ENCODE measurements around the gene RGS4. TPM values are rescaled to one million over a fixed set of nuclear protein-coding genes. Genes with fewer than 3 reads are reported as not detected.
"Not testable (repeated sequence)": the region's sequence is repeated elsewhere in the genome, so short reads cannot be mapped to it uniquely, and the experiment has no call there.

The RGS4 gene
- total RNA-seq, 2 experiments from 2014 or later, result not detected

- H3K36me3 Mint-ChIP-seq (ENCODE audit: low read depth), result no peaks in the 10 kb centered on the region
- DNase-seq, result no peak
- CTCF ChIA-PET, result no interaction called here
Observed at GRCh38 chr1:163085041-163085903, 16.1 kb downstream of the RGS4 start.

GRCh38 chr1:163085904-163086268 lies 16.7 kb downstream of the RGS4 start:
- no peaks in the 10 kb centered on the region for H3K36me3 Mint-ChIP-seq (ENCODE audit: low read depth)
- POLR2A ChIA-PET, result no interaction called here

More at GRCh38 chr1:163085041-163085903, 16.1 kb downstream of the RGS4 start:
- ATAC-seq, result no peak
- POLR2A ChIA-PET, result no interaction called here
- H3K27me3 Mint-ChIP-seq, result peaks cover 4% of the 10 kb centered on the region
- H3K4me1 Mint-ChIP-seq, result no peaks in the 10 kb centered on the region
- no peaks in the 10 kb centered on the region for H3K9me3 Mint-ChIP-seq (ENCODE audit: low read depth)
- intact Hi-C loops (cut with DNase I, micrococcal nuclease), result no loop called here
- no peak overlapping the region for H3K27ac Mint-ChIP-seq
- no peak overlapping the region for H3K4me3 Mint-ChIP-seq

GRCh38 chr1:163089117-163089516 lies 20.0 kb downstream of the RGS4 start:
- H3K36me3 Mint-ChIP-seq (ENCODE audit: low read depth); H3K4me1 Mint-ChIP-seq; H3K9me3 Mint-ChIP-seq (ENCODE audit: low read depth); H3K27me3 Mint-ChIP-seq; intact Hi-C loops (cut with DNase I, micrococcal nuclease); DNase-seq; CTCF ChIA-PET; H3K27ac Mint-ChIP-seq; POLR2A ChIA-PET; ATAC-seq; H3K4me3 Mint-ChIP-seq: not testable (repeated sequence)

More at GRCh38 chr1:163085904-163086268, 16.7 kb downstream of the RGS4 start:
- H3K4me1 Mint-ChIP-seq, result no peaks in the 10 kb centered on the region
- no peak overlapping the region for H3K27ac Mint-ChIP-seq
- no peak for ATAC-seq
- no peak for DNase-seq
- intact Hi-C loops (cut with DNase I, micrococcal nuclease), result no loop called here
- CTCF ChIA-PET, result no interaction called here
- H3K9me3 Mint-ChIP-seq (ENCODE audit: low read depth), result no peaks in the 10 kb centered on the region
- no peak overlapping the region for H3K4me3 Mint-ChIP-seq
- H3K27me3 Mint-ChIP-seq, result peaks cover 4% of the 10 kb centered on the region

GRCh38 chr1:163090321-163090945 lies 21.3 kb downstream of the RGS4 start:
- ChIA-PET POLR2A (no interaction called here), CTCF (interaction anchor here (1.5 kb wide), 1 partner anchor 87 kb away, joined by 3 read pairs; no protein-coding TSS in a partner anchor)
- H3K4me1 Mint-ChIP-seq, result no peaks in the 10 kb centered on the region
- H3K27me3 Mint-ChIP-seq, result peaks cover 5% of the 10 kb centered on the region
- intact Hi-C loops (cut with DNase I, micrococcal nuclease), result no loop called here
- H3K36me3 Mint-ChIP-seq (ENCODE audit: low read depth), result no peaks in the 10 kb centered on the region
- no peak overlapping the region for H3K27ac Mint-ChIP-seq
- no peak for ATAC-seq
- H3K4me3 Mint-ChIP-seq, result no peak overlapping the region
- no peak for DNase-seq
- no peaks in the 10 kb centered on the region for H3K9me3 Mint-ChIP-seq (ENCODE audit: low read depth)

GRCh38 chr1:163093169-163093568 lies 24.0 kb downstream of the RGS4 start:
- intact Hi-C loops (cut with DNase I, micrococcal nuclease), result no loop called here
- no peaks in the 10 kb centered on the region for H3K36me3 Mint-ChIP-seq (ENCODE audit: low read depth)
- no peaks in the 10 kb centered on the region for H3K9me3 Mint-ChIP-seq (ENCODE audit: low read depth)
- CTCF ChIA-PET, result interaction anchor here (0.6 kb wide), 1 partner anchor 9 kb away, joined by 3 read pairs; no protein-coding TSS in a partner anchor
- no peak overlapping the region for H3K27ac Mint-ChIP-seq
- H3K27me3 Mint-ChIP-seq, result peaks cover 10% of the 10 kb centered on the region
- no peaks in the 10 kb centered on the region for H3K4me1 Mint-ChIP-seq
- no peak overlapping the region for H3K4me3 Mint-ChIP-seq
- ATAC-seq (no peak), DNase-seq (no peak)
- POLR2A ChIA-PET, result no interaction called here

- CTCF ChIA-PET, result interaction anchor here (0.6 kb wide), 1 partner anchor 9 kb away, joined by 3 read pairs; no protein-coding TSS in a partner anchor
Observed at GRCh38 chr1:163093579-163093978, 24.4 kb downstream of the RGS4 start.

GRCh38 chr1:163094182-163094581 lies 25.0 kb downstream of the RGS4 start:
- H3K27ac Mint-ChIP-seq, result no peak overlapping the region
- DNase-seq (no peak), ATAC-seq (no peak)
- POLR2A ChIA-PET, result no interaction called here
- intact Hi-C loops (cut with DNase I, micrococcal nuclease), result no loop called here
- peaks cover 8% of the 10 kb centered on the region for H3K27me3 Mint-ChIP-seq
- no peaks in the 10 kb centered on the region for H3K9me3 Mint-ChIP-seq (ENCODE audit: low read depth)
- H3K4me1 Mint-ChIP-seq, result no peaks in the 10 kb centered on the region
- no peak overlapping the region for H3K4me3 Mint-ChIP-seq
- CTCF ChIA-PET, result no interaction called here
- H3K36me3 Mint-ChIP-seq (ENCODE audit: low read depth), result no peaks in the 10 kb centered on the region

More at GRCh38 chr1:163093579-163093978, 24.4 kb downstream of the RGS4 start:
- Mint-ChIP-seq H3K27ac (no peak overlapping the region), H3K4me3 (no peak overlapping the region), H3K36me3 (ENCODE audit: low read depth) (no peaks in the 10 kb centered on the region), H3K9me3 (ENCODE audit: low read depth) (no peaks in the 10 kb centered on the region), H3K4me1 (no peaks in the 10 kb centered on the region), H3K27me3 (peaks cover 10% of the 10 kb centered on the region)
- DNase-seq (no peak), ATAC-seq (no peak)
- intact Hi-C loops (cut with DNase I, micrococcal nuclease), result no loop called here
- POLR2A ChIA-PET, result no interaction called here

- Mint-ChIP-seq H3K27me3 (peaks cover 8% of the 10 kb centered on the region), H3K36me3 (ENCODE audit: low read depth) (no peaks in the 10 kb centered on the region), H3K4me3 (no peak overlapping the region), H3K9me3 (ENCODE audit: low read depth) (no peaks in the 10 kb centered on the region), H3K27ac (no peak overlapping the region), H3K4me1 (no peaks in the 10 kb centered on the region)
- ATAC-seq (no peak), DNase-seq (no peak)
- CTCF ChIA-PET, result no interaction called here
- intact Hi-C loops (cut with DNase I, micrococcal nuclease), result no loop called here
- POLR2A ChIA-PET, result no interaction called here
Observed at GRCh38 chr1:163094589-163094988, 25.4 kb downstream of the RGS4 start.

GRCh38 chr1:163095213-163095612 lies 26.1 kb downstream of the RGS4 start:
- Mint-ChIP-seq H3K9me3 (ENCODE audit: low read depth) (no peaks in the 10 kb centered on the region), H3K4me1 (no peaks in the 10 kb centered on the region), H3K27me3 (peaks cover 10% of the 10 kb centered on the region), H3K36me3 (ENCODE audit: low read depth) (no peaks in the 10 kb centered on the region), H3K4me3 (no peak overlapping the region), H3K27ac (no peak overlapping the region)
- CTCF ChIA-PET, result no interaction called here
- POLR2A ChIA-PET, result no interaction called here
- no peak for ATAC-seq
- intact Hi-C loops (cut with DNase I, micrococcal nuclease), result no loop called here
- DNase-seq, result no peak

- Mint-ChIP-seq H3K4me3 (no peak overlapping the region), H3K4me1 (no peaks in the 10 kb centered on the region), H3K9me3 (ENCODE audit: low read depth) (no peaks in the 10 kb centered on the region), H3K36me3 (ENCODE audit: low read depth) (no peaks in the 10 kb centered on the region), H3K27me3 (peaks cover 15% of the 10 kb centered on the region), H3K27ac (no peak overlapping the region)
- intact Hi-C loops (cut with DNase I, micrococcal nuclease), result no loop called here
- DNase-seq (no peak), ATAC-seq (no peak)
- ChIA-PET CTCF (interaction anchor here (0.6 kb wide), 1 partner anchor 9 kb away, joined by 3 read pairs; no protein-coding TSS in a partner anchor), POLR2A (no interaction called here)
Observed at GRCh38 chr1:163102590-163102989, 33.4 kb downstream of the RGS4 start.

- Mint-ChIP-seq H3K4me3 (no peak overlapping the region), H3K27ac (no peak overlapping the region), H3K36me3 (ENCODE audit: low read depth) (no peaks in the 10 kb centered on the region), H3K27me3 (peaks cover 17% of the 10 kb centered on the region), H3K9me3 (ENCODE audit: low read depth) (no peaks in the 10 kb centered on the region), H3K4me1 (no peaks in the 10 kb centered on the region)
- intact Hi-C loops (cut with DNase I, micrococcal nuclease), result no loop called here
- ATAC-seq, result no peak
- ChIA-PET POLR2A (no interaction called here), CTCF (no interaction called here)
- no peak for DNase-seq
Observed at GRCh38 chr1:163104385-163105099, 35.4 kb downstream of the RGS4 start.
